T-helper 2 cell (primary cell): ENCODE measurements around the gene INPP4B.
A peak's percentile ranks its signal among the peaks of the same experiment; 100 is the strongest.

Experiments used
- DNase-seq, 5 experiments: peaks; one replicate each; pipeline versions ENCODE4 v3.0.0 to v3.0.0-alpha.2; 2012 to 2022

The INPP4B gene

DNA sequence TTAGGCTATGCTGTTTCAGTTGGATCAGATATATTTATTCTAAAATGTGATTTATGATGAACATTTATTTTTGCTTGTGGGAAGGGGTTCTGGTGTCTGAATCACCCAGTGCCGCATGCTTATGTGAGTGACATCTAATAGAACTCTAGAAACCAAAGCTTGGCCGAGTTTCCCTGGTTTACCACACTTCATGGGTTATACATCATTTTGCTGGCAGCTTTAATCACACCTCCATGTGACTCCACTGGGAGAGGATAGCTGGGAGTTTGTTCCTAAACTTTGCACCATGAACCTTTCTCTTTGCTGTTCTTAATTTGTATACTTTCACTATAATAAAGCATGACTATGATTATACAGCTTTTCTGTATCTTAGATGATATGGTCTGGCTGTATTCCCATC is 382.9 kb downstream of the INPP4B start:
- no peak for DNase-seq

DNA sequence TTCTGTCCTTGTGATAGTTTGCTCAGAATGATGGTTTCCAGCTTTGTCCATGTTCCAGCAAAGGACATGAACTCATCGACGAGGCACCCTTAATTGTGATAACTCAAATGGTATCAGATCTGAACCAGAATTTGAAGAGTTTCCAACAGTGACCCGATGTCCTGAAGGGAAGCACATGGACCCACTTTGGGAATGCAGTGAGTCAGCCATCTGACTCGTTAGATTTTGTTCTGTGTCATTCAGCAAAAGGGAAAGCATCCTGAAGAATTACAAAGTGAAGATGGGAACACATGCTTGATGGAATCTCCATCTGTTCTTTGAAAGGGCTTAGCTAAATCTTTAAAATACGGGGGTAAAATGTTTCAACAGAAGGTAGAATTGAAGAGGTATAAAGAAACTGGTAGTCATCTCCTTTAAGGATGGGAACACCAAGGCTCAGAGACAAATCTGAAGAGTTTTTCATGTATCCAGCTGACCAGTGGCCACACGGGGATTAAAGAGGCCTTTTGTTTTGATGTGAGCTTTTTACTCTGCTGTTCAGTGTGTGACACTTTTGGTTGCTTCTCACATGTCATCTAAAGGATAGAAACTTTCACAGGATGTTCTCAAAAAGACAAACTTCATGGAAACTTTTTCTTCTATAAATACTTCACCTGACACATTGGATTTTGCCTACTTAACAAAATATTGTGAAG is 393.8 kb downstream of the INPP4B start:
- no peak for DNase-seq

DNA sequence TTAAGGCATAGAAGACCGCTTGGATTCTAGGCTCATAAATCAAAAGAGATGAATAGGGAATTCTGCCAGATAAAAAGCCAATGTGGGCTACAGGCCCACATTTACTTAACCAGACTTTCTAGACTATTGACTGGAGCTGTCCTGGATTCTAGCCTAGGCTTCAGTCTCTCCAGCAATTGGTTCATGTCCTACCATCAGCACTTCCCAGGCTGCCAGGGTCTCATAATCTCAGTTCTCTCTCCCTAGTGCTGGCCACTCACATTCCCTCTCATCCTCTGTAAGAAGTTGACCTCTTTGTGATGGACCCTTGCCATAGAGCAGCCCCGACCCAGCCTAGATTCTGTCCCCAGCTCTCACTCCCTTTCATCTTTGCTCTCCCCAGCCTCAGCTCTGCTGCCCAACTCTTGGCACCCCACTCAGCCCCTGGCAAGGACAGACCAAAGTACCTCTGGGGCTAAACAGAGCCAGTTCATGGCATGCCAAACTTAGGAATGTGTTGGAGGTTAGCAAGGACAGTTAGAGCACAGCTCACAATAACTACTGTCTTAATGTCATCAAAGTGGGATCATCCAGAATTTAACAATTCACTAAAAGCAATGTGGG is 396.2 kb downstream of the INPP4B start:
- no peak for DNase-seq

DNA sequence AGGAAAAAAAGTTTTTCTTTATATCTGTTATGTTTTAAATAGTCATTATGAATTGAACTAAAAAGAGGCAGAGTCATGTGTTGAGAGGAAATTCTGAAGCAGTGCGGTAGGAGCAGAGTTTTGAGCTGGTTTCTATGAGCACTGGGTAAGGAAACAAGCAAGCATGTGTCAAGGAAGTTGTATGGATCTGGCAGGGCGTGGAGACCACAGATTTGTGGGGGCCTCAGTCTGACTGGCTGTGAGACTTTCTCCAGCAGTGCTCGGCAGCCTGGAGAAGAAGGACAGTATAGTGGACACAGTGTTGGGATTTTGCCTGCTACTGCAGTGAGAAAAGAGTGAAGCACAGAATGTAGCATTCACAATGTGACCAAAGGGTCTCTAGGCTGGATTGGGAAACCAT is 399.1 kb downstream of the INPP4B start:
- no peak for DNase-seq

DNA sequence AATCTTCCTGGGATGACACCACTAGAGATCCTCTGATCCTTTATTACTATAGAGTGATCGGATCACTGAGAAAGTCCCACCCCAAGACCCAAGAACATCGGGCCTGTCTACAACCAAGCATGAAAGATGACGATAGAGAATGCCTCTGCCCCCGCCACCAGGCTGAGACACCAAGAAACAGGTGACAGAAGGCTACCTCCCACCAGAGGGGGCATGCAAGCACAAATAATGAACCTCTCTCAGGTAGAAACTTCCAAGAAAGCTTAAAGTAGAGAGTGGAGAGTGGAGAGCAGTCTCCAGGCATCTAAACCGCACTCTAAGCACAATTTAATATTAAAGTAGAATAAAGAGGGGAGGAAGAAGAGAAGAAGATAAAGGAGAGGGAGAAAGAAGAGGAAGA is 402.6 kb downstream of the INPP4B start:
- no peak for DNase-seq

DNA sequence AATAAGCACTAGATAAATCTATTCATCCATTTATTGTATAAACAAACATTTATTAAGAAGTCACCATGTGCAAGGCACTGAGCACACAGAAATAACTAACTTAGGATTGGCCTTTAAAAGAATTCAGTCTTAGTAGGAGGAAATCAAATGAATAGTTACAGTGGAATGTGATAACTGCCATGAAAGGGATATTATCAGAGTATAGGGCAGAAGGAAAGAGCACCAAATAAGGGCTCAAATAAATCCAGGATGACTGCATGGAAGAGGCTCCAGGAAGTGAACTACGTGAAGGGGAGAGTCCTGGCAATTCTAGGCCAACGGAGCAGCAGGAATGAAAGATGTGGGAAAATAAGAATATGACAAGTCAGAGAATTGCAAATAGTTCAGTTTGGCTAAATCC is 406.0 kb downstream of the INPP4B start:
- no peak for DNase-seq

DNA sequence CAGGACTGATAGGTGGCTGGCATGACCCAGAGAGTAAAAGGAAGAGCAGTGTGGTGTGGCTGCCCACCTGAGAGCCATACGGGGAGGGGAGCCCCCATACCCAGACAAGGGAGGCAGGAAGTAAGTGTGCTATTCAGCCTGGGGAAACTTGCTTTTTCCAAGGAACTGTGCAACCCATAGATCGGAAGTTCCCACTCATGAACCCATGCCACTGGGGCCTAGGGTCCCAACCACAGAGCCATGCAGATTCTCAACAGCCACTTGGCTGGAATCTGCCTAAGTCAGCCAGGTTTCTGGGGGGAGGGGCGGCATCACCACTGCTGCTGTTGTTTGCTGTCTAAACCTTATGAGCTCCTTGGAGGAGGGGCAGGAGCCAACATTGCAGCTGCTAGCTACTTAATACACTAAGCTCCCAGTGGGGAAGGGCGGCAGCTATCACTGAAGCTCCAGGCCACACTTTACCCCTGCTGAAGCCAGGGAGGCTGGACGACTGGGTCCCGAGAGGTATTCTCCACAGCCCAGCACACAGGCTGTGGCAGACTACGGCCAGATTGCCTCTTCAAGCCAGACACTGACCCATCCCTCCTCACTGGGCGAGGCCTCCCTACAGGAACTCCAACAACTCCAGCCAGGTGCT is 410.4 kb downstream of the INPP4B start:
- no peak for DNase-seq

DNA sequence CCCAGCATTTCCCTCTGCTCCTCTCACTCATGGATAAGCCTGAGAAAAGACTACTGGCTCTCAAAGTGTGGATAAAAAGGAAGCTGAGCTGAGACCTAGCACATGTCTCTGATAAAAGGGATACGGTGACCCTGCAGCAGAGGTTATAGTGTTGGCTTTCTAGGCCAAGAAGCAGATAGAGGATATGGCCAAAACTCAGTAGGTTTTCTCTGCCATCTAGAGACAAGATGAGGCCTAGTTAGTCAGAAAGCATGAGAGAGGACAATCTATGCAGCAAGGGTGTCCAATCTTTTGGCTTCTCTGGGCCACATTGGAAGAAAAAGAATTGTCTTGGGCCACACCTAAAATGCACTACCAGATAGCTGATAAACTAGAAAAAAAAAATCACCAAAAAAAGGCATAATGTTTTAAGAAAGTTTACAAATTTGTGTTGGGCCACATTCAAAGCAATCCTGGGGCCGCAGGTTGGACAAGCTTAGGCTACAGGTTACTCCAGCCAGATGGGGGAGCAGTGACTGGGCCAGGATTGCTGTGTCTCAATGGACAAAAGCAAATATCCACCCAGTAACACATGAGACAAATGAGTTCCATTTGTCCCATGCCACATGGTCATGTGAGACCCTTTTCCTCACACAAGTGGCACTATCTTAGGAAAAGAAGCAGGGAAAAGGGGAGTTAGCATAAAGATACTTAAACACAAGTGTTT is 411.4 kb downstream of the INPP4B start:
- DNase-seq: peak in 2 of 5 experiments; percentile 2 to 30

DNA sequence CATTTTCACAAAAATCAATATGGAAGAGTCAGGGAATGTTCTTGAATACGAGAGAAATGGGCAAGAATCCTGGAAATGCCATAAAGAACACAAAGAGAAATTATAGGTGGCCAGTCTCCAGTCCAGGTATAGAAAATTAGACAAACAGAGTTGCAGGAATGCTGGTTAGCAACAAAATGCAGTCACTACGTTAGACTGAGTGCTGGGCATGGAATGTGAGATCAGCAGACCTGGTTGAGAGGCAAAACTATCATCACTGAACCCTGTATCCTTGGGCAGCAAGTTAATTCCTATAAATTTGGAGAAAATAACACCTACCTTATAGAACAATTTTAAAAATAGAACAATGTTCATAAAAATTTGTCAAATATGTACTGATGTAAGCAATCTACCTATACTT is 417.4 kb downstream of the INPP4B start:
- no peak for DNase-seq

DNA sequence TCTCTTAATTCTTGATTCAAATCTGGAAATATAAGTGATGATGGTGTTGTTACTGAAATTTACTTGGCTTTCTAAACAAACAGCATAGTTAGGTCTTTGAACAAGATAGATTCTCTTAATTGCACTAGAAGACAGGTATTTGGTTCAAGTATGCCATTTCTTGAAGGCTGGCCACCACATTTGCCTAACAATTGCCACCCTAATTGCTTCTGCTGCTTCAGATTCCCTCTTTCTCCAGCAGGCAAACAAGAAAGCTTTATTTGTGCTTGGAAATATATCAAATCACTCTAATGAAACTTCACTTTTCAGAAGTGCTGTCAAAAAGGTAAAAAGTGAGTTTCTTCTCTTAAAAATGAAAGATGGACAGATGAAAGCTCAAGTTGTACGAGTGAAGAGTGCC is 418.6 kb downstream of the INPP4B start:
- DNase-seq: no peak

DNA sequence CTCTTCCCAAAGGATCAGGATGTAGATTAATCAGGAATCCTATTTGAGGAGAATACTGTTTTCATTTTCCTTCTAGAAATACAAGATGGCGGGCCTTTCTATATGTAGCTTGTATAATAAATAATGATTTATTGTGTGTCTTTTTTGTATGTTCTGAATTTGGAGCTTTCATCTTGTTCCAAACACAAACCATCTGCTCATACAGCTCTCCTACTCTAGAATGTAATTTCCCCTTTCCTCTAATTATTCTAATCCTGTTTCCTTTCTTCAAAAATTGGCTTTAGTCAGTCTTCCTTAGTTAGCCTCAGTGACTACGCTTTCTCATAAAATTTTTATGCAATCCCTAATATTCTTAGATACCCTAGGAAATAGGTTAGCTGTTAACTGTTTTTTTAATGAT is 422.2 kb downstream of the INPP4B start:
- no peak for DNase-seq

DNA sequence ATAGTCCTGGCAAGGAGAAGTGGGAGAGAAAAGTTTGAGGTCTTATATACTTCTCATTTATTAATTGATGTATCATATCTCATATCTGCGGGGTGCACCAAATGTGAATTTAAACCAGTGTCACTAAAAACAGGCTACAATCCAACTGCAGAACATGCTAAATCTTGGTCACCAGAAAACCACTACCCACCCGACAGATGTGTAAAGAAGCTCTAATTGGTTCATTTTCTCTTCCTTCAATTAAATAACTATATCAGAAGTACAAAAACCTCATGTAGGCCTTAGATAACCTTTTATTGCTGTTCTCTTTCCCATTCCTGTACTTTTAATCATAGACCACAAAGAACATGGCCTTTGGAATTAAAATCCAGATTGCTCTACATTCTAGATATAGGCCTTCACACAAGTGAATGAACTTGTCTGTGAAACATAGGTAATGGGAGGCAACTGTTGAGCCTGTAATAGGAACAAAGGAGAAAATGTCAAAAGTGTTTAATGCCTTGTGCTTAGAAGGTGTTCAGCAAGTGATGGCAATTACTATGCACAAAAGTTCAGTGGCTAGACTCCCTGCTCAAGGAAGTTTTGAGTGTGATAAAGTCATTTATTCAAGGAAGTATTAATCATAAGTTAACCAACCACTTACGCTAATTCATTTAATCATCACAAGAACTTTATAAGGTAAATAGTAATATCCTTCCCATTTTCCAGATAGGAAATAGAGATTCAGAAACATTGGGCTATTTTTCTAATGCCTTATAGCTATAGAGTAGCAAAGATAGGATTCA is 425.6 kb downstream of the INPP4B start:
- DNase-seq: no peak

DNA sequence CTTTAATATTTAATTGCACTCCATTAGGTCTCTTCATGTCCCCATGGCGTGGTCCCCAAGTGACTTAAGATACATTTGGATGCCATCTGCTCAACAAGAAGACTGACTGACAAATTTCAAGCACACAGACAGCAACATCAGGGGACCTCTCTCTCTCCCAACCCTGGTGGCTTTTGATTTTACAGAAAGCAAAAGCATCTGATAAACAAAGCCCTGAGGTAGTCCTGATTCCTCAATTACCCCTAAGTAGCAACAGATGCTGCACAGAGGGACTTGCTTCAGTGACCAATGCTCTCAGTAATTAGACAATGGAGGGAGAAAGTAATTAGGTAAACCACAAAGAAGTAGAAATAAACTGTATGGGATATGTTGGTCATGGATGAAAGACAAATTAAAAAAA is 426.4 kb downstream of the INPP4B start:
- DNase-seq: no peak

DNA sequence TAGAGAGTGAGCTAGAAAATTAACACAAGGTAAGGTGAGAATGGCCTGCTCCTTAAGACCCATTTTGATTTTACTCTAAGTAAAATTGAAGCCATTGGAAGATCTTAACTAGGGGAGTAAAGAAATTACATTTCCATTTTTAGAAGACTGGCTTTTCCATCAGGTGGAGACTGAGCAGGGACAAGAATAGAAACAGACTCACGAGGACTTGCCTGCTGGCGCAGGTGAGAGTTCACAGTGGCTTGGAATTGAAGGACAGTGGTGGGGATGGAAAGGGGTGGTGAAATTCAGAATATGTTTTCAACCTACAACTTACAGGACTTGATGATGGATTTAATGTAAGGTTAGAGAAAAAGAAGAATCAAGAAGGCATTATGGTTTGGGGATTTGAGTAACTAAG is 427.4 kb downstream of the INPP4B start:
- DNase-seq: no peak

DNA sequence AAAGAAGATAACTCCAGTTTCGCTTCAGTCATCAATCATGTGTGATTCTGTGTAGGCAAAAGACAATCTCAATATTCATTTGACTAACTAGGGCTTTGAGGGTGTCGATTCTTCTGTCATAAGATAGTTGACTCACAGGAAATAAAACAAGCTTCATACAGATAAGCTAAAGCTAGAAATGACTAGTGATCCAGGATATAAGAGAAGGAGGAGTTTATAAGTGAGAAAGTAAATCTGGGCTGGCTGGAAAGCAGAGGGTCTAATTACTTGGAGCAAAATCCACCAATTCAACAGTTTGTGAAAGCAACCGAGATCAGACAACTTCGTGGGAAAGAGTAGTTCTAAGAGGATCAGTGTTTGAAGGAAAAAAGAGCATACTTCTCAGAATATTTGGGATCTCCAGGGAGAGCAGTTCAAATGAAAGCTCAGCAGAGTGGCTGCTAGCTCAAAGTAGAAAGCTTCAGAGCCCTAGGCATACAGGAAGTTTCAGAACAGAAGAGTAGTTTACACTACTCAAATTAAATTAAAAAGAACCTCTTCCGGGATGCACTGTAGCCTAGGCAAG is 429.3 kb downstream of the INPP4B start:
- peak in 2 of 5 experiments; percentile 17 to 97 for DNase-seq

DNA sequence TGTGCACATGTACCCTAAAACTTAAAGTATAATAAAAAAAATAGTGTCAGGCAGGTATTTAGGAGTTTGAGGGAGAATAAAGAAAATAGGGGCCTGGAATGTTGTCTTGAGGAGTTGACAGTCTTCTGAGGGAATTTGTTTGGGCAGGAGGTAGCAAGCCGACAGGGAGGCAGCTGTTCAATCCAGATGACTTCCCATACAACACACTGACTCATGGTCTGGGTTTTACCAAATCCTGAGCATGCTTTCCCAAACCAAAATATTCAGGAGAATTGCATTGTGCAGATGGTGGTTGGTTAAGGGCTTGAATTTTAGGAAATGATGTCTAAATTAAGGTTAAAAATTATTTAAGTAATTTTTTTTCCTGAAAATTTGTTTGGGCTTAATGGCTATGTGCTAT is 430.0 kb downstream of the INPP4B start:
- no peak for DNase-seq

DNA sequence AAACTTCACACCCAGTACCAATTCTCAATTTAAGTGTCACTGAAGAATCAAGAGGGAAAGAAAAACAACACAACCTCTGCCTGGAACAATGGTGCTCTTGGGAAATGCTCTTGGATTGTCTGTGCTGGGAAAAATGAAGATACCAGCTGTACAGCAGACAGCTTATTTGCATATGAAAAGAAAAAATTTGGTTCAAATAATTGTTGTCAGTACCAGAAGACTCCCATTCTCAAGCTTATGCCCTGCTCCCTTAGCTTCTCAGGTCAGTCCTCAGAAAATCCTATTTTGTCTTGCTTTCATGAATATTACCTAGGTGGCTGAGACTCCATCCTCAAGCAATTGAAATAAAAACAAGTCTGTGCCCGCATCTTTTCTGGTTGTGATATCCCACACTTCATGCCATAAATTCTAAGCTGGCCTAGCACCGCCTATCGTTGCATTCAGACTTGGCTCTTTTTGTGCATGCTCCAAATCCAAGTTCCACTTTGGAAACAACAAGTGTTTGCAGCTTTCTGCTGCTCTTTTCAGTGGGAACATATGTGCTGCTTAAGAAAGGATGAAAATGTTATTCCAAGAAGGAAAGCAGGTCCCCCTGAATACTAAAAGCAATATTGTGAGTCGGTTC is 431.6 kb downstream of the INPP4B start:
- DNase-seq: no peak

DNA sequence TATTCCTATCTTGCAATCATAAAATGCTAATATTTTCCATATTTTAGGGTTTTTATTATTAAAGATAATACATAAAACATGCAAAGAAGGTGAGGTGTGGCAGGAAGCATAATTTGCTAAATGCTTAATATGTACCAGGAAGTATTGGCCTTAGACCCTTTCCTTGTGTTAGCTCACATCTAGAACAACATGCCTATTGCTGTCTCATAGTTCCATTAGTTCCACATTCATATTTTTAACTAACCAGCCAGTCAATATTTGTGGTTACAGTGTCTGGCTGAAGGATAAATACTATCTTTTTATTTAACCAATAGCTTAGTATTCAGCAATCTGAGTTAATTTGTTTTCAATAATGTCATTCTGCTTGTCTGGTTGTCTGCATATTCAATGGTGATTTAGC is 432.6 kb downstream of the INPP4B start:
- no peak for DNase-seq

DNA sequence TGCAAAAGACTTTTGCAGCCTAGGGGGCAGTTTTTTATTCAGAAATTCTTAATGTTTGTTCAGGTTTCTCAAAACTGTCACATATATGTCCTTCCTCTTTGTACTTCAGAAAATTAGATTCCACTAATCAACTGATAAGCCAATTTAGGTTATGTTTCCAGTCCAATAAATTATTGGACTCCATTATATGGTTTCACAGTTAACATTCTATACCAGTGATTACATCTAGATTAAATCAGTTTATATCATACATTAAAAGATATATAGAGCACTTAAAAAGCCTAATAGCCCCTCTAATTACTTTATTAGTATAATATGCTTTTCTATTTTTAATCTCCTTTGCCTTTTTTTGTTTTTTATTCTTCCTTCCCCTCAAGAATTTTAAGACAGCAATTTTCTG is 434.1 kb downstream of the INPP4B start:
- no peak for DNase-seq

DNA sequence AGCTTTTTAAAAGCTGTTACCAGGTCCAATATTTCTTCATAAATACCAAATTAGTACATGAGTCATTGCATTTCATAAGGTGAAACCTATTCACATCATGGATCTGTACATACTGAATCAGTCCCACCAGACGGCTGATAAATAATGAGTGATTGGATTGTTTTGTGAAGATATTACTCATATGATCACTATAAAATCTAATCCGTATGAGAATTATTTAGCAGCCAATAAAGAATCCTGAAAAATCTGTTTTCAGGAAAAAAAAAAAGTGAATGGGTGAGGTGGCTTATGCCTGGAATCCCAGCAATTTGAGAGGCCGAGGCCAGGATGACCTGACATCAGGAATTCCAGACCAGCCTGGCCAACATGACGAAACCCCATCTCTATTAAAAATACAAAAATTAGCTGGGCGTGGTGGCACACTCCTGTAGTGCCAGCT is 438.1 kb downstream of the INPP4B start:
- no peak for DNase-seq

DNA sequence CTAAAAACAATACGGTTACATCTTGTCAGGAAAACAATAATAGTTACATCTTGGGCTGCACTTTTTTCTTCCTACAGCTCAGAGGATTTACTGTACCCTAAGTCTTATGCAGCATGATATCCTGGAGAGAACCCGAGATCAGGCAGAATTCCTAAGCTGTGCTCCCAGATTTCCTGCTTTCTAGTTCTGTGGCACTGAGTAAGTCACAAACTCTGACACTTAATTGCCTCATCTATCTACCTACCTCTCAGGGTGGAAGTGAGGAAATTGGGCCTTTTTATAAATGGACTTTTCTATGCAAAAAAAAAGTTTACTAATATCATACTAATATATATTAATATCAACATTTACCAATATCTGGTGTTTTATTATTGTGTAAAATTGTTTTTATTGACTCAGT is 438.5 kb downstream of the INPP4B start:
- no peak for DNase-seq

DNA sequence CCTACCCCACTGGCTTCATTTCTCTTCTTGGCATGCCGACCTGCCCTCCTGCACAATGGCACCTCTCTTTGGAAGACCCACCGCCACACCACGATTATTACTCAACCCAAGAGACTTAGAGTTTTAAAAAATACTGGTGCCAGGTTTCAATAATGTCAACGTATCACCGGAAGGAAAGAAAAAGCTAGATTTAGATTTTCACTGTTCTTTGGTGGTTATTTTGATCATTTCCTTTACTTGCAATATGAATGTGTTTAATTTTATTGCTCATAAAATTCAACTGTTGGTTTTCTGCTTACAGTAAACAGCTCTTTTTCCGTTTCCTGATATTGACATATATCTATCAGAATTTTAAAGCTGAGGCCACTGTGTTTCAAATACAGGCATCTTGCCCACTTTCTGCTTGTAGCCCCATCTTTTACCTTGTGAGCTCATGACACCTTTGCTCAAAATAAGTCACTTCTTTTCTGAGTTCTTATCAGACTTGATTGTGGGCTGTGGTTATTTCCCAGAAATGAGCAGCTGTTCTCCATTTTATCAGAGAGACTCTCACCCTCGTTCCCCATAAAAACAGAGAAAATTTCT is 439.1 kb downstream of the INPP4B start:
- DNase-seq: peak in 2 of 5 experiments; percentile 27 to 96
